NT2/D1 (cell line): ENCODE results near the gene SLC25A13.

Experiments used
- DNase-seq: peaks from one replicate; pipeline ENCODE4 v3.0.0-alpha.2; 2011; ENCODE audit warnings: low read depth, low spot score
- H3K27me3 ChIP-seq: 2 replicates; pipeline ENCODE4 v1.6.0; 2011; ENCODE audit warnings: mild to moderate bottlenecking; ENCODE audit not compliant: insufficient read length, insufficient read depth
- H3K36me3 ChIP-seq: 2 replicates; pipeline ENCODE4 v1.6.1; 2011; ENCODE audit warnings: mild to moderate bottlenecking, low read length, mixed read lengths; ENCODE audit not compliant: insufficient read depth, insufficient read length
- H3K4me1 ChIP-seq: 2 replicates; pipeline ENCODE4 v1.5.1; 2011; ENCODE audit not compliant: insufficient read depth, insufficient read length
- H3K4me3 ChIP-seq: 2 replicates; pipeline ENCODE4 v1.5.1; 2011; ENCODE audit warnings: low read depth; ENCODE audit not compliant: insufficient read length
- H3K9ac ChIP-seq: 2 replicates; pipeline ENCODE4 v1.6.0; 2011; ENCODE audit warnings: low read depth; ENCODE audit not compliant: insufficient read length
- H3K9me3 ChIP-seq: 2 replicates; pipeline ENCODE4 v1.5.1; 2011; ENCODE audit warnings: mild to moderate bottlenecking, low read length; ENCODE audit not compliant: insufficient read depth
- SUZ12 ChIP-seq: IDR thresholded peaks from 2 replicates; pipeline ENCODE4 v1.6.1; 2011; ENCODE audit not compliant: insufficient read length, insufficient read depth; ENCODE audit errors: extremely low read depth
- YY1 ChIP-seq: IDR thresholded peaks from 2 replicates; pipeline ENCODE4 v1.6.1; 2011; ENCODE audit not compliant: insufficient read length, insufficient read depth
- ZNF274 ChIP-seq: IDR thresholded peaks from 2 replicates; pipeline ENCODE4 v1.6.1; 2011; ENCODE audit warnings: mild to moderate bottlenecking, low read depth, low read length

The SLC25A13 gene

GRCh38 chr7:96216373-96216772 lies 105.5 kb downstream of the SLC25A13 start:
- no peak overlapping the region for H3K4me3 ChIP-seq
- H3K9me3 ChIP-seq: no peaks in the 10 kb centered on the region
- no peaks in the 10 kb centered on the region for H3K27me3 ChIP-seq

GRCh38 chr7:96212474-96212873 lies 109.4 kb downstream of the SLC25A13 start:
- TF ChIP-seq SUZ12 (no peak), YY1 (no peak), ZNF274 (no peak)
- Histone ChIP-seq H3K9ac (no peak overlapping the region), H3K27me3 (no peaks in the 10 kb centered on the region), H3K36me3 (peaks cover 5% of the 10 kb centered on the region), H3K9me3 (no peaks in the 10 kb centered on the region), H3K4me1 (no peaks in the 10 kb centered on the region), H3K4me3 (no peak overlapping the region)
- no peak for DNase-seq

More at GRCh38 chr7:96216373-96216772, 105.5 kb downstream of the SLC25A13 start:
- Histone ChIP-seq H3K36me3 (no peaks in the 10 kb centered on the region), H3K4me1 (no peaks in the 10 kb centered on the region), H3K9ac (no peak overlapping the region)
- DNase-seq: no peak
- TF ChIP-seq SUZ12 (no peak), ZNF274 (no peak), YY1 (no peak)

- no peak for DNase-seq
- TF ChIP-seq SUZ12 (no peak), ZNF274 (no peak), YY1 (no peak)
These were observed 109.9 kb downstream of the SLC25A13 start for GRCh38 chr7:96211954-96212353.

GRCh38 chr7:96205665-96206064 lies 116.2 kb downstream of the SLC25A13 start:
- Histone ChIP-seq H3K36me3 (peaks cover 7% of the 10 kb centered on the region), H3K9ac (no peak overlapping the region), H3K4me3 (no peak overlapping the region), H3K4me1 (no peaks in the 10 kb centered on the region), H3K9me3 (no peaks in the 10 kb centered on the region), H3K27me3 (no peaks in the 10 kb centered on the region)
- no peak for DNase-seq
- TF ChIP-seq SUZ12 (no peak), ZNF274 (no peak), YY1 (no peak)

More at GRCh38 chr7:96211954-96212353, 109.9 kb downstream of the SLC25A13 start:
- Histone ChIP-seq H3K36me3 (peaks cover 7% of the 10 kb centered on the region), H3K4me1 (no peaks in the 10 kb centered on the region), H3K4me3 (no peak overlapping the region), H3K9me3 (no peaks in the 10 kb centered on the region), H3K27me3 (no peaks in the 10 kb centered on the region), H3K9ac (no peak overlapping the region)

- Histone ChIP-seq H3K4me3 (no peak overlapping the region), H3K9ac (no peak overlapping the region), H3K4me1 (no peaks in the 10 kb centered on the region), H3K27me3 (no peaks in the 10 kb centered on the region), H3K36me3 (peaks cover 7% of the 10 kb centered on the region), H3K9me3 (no peaks in the 10 kb centered on the region)
- DNase-seq: no peak
- TF ChIP-seq YY1 (no peak), SUZ12 (no peak), ZNF274 (no peak)
These were observed 117.3 kb downstream of the SLC25A13 start for GRCh38 chr7:96204601-96205000.

- Histone ChIP-seq H3K4me3 (no peak overlapping the region), H3K27me3 (no peaks in the 10 kb centered on the region), H3K9ac (no peak overlapping the region), H3K9me3 (no peaks in the 10 kb centered on the region), H3K36me3 (peaks cover 7% of the 10 kb centered on the region), H3K4me1 (no peaks in the 10 kb centered on the region)
- no peak for TF ChIP-seq YY1
- no peak for TF ChIP-seq SUZ12
- TF ChIP-seq ZNF274: no peak
- no peak for DNase-seq
These were observed 118.1 kb downstream of the SLC25A13 start for GRCh38 chr7:96203786-96204185.

GRCh38 chr7:96202102-96202501 lies 119.8 kb downstream of the SLC25A13 start:
- Histone ChIP-seq H3K9me3 (no peaks in the 10 kb centered on the region), H3K9ac (no peak overlapping the region), H3K36me3 (no peaks in the 10 kb centered on the region), H3K4me1 (no peaks in the 10 kb centered on the region), H3K27me3 (no peaks in the 10 kb centered on the region), H3K4me3 (no peak overlapping the region)
- DNase-seq: no peak
- TF ChIP-seq ZNF274 (no peak), YY1 (no peak)

GRCh38 chr7:96200740-96201139 lies 121.2 kb downstream of the SLC25A13 start:
- Histone ChIP-seq H3K4me3 (no peak overlapping the region), H3K27me3 (no peaks in the 10 kb centered on the region), H3K36me3 (no peaks in the 10 kb centered on the region), H3K9ac (no peak overlapping the region), H3K9me3 (no peaks in the 10 kb centered on the region), H3K4me1 (no peaks in the 10 kb centered on the region)
- TF ChIP-seq SUZ12 (no peak), YY1 (no peak), ZNF274 (no peak)
- DNase-seq: no peak
